H9 (cell line): ENCODE measurements around the gene NKAIN4. TPM values are rescaled to one million over a fixed set of nuclear protein-coding genes. Genes with fewer than 3 reads are reported as not detected.

Source experiments
- DNase-seq: peaks from one replicate; pipeline ENCODE4 v3.0.0-alpha.2; 2017
- H2AFZ ChIP-seq: one replicate; pipeline ENCODE4 v1.6.1; 2013; ENCODE audit warnings: mild to moderate bottlenecking, low read length, control low read depth, moderate library complexity
- H2AK5ac ChIP-seq: 2 replicates; pipeline ENCODE4 v1.6.1; 2013; ENCODE audit warnings: low read length, control low read depth, mixed read lengths; ENCODE audit not compliant: insufficient read length
- H2BK120ac ChIP-seq: one replicate; pipeline ENCODE4 v1.6.1; 2013; ENCODE audit warnings: low read depth, mild to moderate bottlenecking, low read length, control low read depth, inconsistent platforms; ENCODE audit not compliant: poor library complexity, severe bottlenecking
- H2BK12ac ChIP-seq: 2 replicates; pipeline ENCODE4 v1.6.1; 2013; ENCODE audit warnings: low read length, control low read depth, mixed read lengths, low read depth; ENCODE audit not compliant: insufficient read length
- H2BK15ac ChIP-seq: 2 replicates; pipeline ENCODE4 v1.6.1; 2013; ENCODE audit warnings: low read depth, low read length, control low read depth
- H2BK20ac ChIP-seq: one replicate; pipeline ENCODE4 v1.6.1; 2013; ENCODE audit warnings: low read depth, mild to moderate bottlenecking, low read length, control low read depth, inconsistent platforms; ENCODE audit not compliant: poor library complexity, severe bottlenecking
- H2BK5ac ChIP-seq: 2 replicates; pipeline ENCODE4 v1.6.1; 2013; ENCODE audit warnings: low read length, control low read depth, mixed read lengths; ENCODE audit not compliant: insufficient read length
- H3K14ac ChIP-seq: 2 replicates; pipeline ENCODE4 v1.6.1; 2013; ENCODE audit warnings: low read length, control low read depth; ENCODE audit not compliant: insufficient read depth
- H3K18ac ChIP-seq: 2 replicates; pipeline ENCODE4 v1.6.1; 2013; ENCODE audit warnings: low read depth, mild to moderate bottlenecking, mixed read lengths, low read length, control low read depth; ENCODE audit not compliant: insufficient read length
- H3K23ac ChIP-seq: 2 replicates; pipeline ENCODE4 v1.6.1; 2013; ENCODE audit warnings: low read length, control low read depth, mixed read lengths, low read depth; ENCODE audit not compliant: insufficient read length
- H3K23me2 ChIP-seq: 2 replicates; pipeline ENCODE4 v1.6.1; 2013; ENCODE audit warnings: low read depth, mild to moderate bottlenecking, mixed read lengths, low read length, control low read depth; ENCODE audit not compliant: insufficient read length, poor library complexity, severe bottlenecking
- H3K27ac ChIP-seq: 2 replicates; pipeline ENCODE4 v1.5.1; 2013; ENCODE audit warnings: low read length, control low read depth, mixed read lengths, low read depth; ENCODE audit not compliant: insufficient read length
- H3K27me3 ChIP-seq: 2 replicates; pipeline ENCODE4 v1.6.1; 2013; ENCODE audit warnings: low read length, control low read depth, inconsistent platforms; ENCODE audit not compliant: insufficient read depth
- H3K4ac ChIP-seq: 2 replicates; pipeline ENCODE4 v1.6.1; 2013; ENCODE audit warnings: low read depth, mild to moderate bottlenecking, control low read depth, inconsistent platforms, low read length, moderate library complexity
- H3K4me1 ChIP-seq: 2 replicates; pipeline ENCODE4 v1.6.1; 2013; ENCODE audit warnings: low read length, control low read depth, inconsistent platforms; ENCODE audit not compliant: insufficient read depth
- H3K4me2 ChIP-seq: 2 replicates; pipeline ENCODE4 v1.6.1; 2013; ENCODE audit warnings: low read length, control low read depth, mixed read lengths; ENCODE audit not compliant: insufficient read length, insufficient read depth
- H3K56ac ChIP-seq: 2 replicates; pipeline ENCODE4 v1.6.1; 2013; ENCODE audit warnings: low read depth, mild to moderate bottlenecking, mixed read lengths, low read length, control low read depth; ENCODE audit not compliant: insufficient read length
- H3K79me1 ChIP-seq: 2 replicates; pipeline ENCODE4 v1.6.1; 2013; ENCODE audit warnings: low read depth, mild to moderate bottlenecking, moderate library complexity, low read length, control low read depth, inconsistent platforms; ENCODE audit not compliant: insufficient read depth, poor library complexity, severe bottlenecking
- H3K79me2 ChIP-seq: 2 replicates; pipeline ENCODE4 v1.6.1; 2013; ENCODE audit warnings: low read length, control low read depth, inconsistent platforms; ENCODE audit not compliant: insufficient read depth
- H3K9ac ChIP-seq: 2 replicates; pipeline ENCODE4 v1.6.1; 2013; ENCODE audit warnings: low read length, control low read depth, mixed read lengths; ENCODE audit not compliant: insufficient read length; ENCODE audit errors: extremely low read depth
- H3K9me3 ChIP-seq: one replicate; pipeline ENCODE4 v1.6.1; 2013; ENCODE audit warnings: low read depth, low read length, inconsistent platforms; ENCODE audit not compliant: control insufficient read depth
- H3T11ph ChIP-seq: one replicate; pipeline ENCODE4 v1.6.1; 2013; ENCODE audit warnings: mild to moderate bottlenecking, low read length, control low read depth, inconsistent platforms
- H4K20me1 ChIP-seq: one replicate; pipeline ENCODE4 v1.6.1; 2013; ENCODE audit not compliant: control insufficient read depth, insufficient read length, insufficient read depth
- H4K5ac ChIP-seq: 2 replicates; pipeline ENCODE4 v1.6.1; 2013; ENCODE audit warnings: low read depth, mild to moderate bottlenecking, mixed read lengths, low read length, control low read depth; ENCODE audit not compliant: insufficient read length
- H4K8ac ChIP-seq: replicated peaks from 2 replicates; pipeline ENCODE4 v1.6.1; 2013; ENCODE audit warnings: low read length, control low read depth, mixed read lengths, low read depth; ENCODE audit not compliant: insufficient read length
- H4K91ac ChIP-seq: 2 replicates; pipeline ENCODE4 v1.6.1; 2013; ENCODE audit warnings: low read depth, mild to moderate bottlenecking, moderate library complexity, mixed read lengths, low read length, control low read depth; ENCODE audit not compliant: insufficient read length
- H3K27ac Mint-ChIP-seq, 3 experiments: 2 replicates in 2 of 3; 3 replicates in 1 of 3; pipeline ENCODE4 v1.8.0; 2020 to 2021; ENCODE audit warnings: mixed read lengths in 3 of 3, mild to moderate bottlenecking in 1 of 3, moderate library complexity in 1 of 3
- H3K27me3 Mint-ChIP-seq: 2 replicates; pipeline ENCODE4 v1.8.0; 2021; ENCODE audit warnings: low read depth, mild to moderate bottlenecking, moderate library complexity, mixed read lengths
- H3K36me3 Mint-ChIP-seq, 3 experiments: 2 replicates in 2 of 3; 3 replicates in 1 of 3; pipeline ENCODE4 v1.8.0; 2020 to 2021; ENCODE audit warnings: low read depth in 3 of 3, mixed read lengths in 3 of 3; ENCODE audit not compliant: insufficient read depth in 1 of 3
- H3K4me1 Mint-ChIP-seq, 2 experiments: 2 replicates each; pipeline ENCODE4 v1.8.0; 2020; ENCODE audit warnings: mixed read lengths in 2 of 2
- H3K4me3 Mint-ChIP-seq, 2 experiments: 2 replicates in 1 of 2; 3 replicates in 1 of 2; pipeline ENCODE4 v1.8.0; 2020 to 2021; ENCODE audit warnings: mild to moderate bottlenecking in 2 of 2, mixed read lengths in 2 of 2, moderate library complexity in 1 of 2
- H3K9me3 Mint-ChIP-seq, 2 experiments: 2 replicates in 1 of 2; 3 replicates in 1 of 2; pipeline ENCODE4 v1.8.0; 2020; ENCODE audit warnings: mild to moderate bottlenecking in 2 of 2, mixed read lengths in 2 of 2, moderate library complexity in 1 of 2
- WGBS: extraction: QIAGEN DNeasy Blood & Tissue Kit; methylation state at CpG from one replicate; pipeline ENCODE4 v1.1.7; 2013; ENCODE audit warnings: missing lambda C conversion rate, low lambda C conversion rate, mixed read lengths; ENCODE audit not compliant: insufficient read length; ENCODE audit errors: extremely low coverage; 5-methylcytosine and 5-hydroxymethylcytosine counted together
- total RNA-seq: library from RNA; stranded (reverse); gene quantifications from 2 replicates; pipeline ENCODE4 v1.2.1, GENCODE V29; 2021
- TF ChIP-seq, protein P1 (sequence below): fragments of 200-600 bp; sonication (generic); conservative IDR thresholded peaks from 3 replicates; pipeline ENCODE4 v1.8.0; 2021; ENCODE audit warnings: antibody characterized with exemption, mild to moderate bottlenecking

Gene NKAIN4
- total RNA-seq, 1 experiment from 2014 or later = 20.9 TPM

DNA sequence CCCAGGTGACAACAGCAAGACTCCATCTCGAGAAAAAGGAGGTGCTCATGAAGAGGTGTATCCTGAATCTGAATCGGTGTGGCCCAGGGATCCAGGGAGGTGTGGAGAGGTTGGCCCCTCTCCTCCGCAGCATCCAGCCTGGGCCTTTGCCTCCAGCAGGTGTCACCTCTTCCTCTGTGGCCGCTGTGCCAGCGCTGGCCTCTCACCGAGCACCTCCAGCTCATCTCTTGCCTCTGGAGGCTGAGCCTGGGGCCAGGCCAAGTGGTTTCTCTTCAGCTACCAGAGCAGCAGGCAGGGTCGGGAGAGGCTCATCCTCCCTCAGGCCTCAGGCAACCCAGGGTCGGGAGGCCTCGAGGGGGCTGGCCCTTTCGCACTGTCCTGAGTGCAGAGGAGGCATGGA lies 37.5 kb upstream of the NKAIN4 start:
- Histone ChIP-seq H3K79me2 (no peaks in the 10 kb centered on the region), H3K4me2 (no peak overlapping the region), H2AFZ (no peak overlapping the region), H3K14ac (no peak overlapping the region; the same call in 1 of the 2 replicates), H4K91ac (no peak overlapping the region), H3K9ac (no peak overlapping the region), H3K27me3 (no peaks in the 10 kb centered on the region), H4K5ac (no peak overlapping the region), H3K23ac (no peak overlapping the region), H2BK5ac (no peak overlapping the region), H2BK15ac (no peak overlapping the region), H3K23me2 (no peaks in the 10 kb centered on the region), H3T11ph (no peak overlapping the region), H2BK12ac (no peak overlapping the region), H3K56ac (no peak overlapping the region), H3K79me1 (no peaks in the 10 kb centered on the region), H2AK5ac (no peak overlapping the region), H4K20me1 (no peaks in the 10 kb centered on the region), H4K8ac (no peak overlapping the region), H3K27ac (no peak overlapping the region), H3K18ac (no peak overlapping the region), H3K9me3 (no peaks in the 10 kb centered on the region), H3K4ac (no peak overlapping the region), H2BK120ac (no peak overlapping the region), H2BK20ac (no peak overlapping the region), H3K4me1 (no peaks in the 10 kb centered on the region; the same call in 1 of the 2 replicates)
- Mint-ChIP-seq H3K27me3 (peaks cover 10% of the 10 kb centered on the region), H3K4me3 (no peak overlapping the region), H3K4me1 (peaks cover 9 to 24% of the 10 kb centered on the region in 2 experiments), H3K27ac (peak overlapping the region in 1 of 3 experiments; percentile 80; a peak in 1 of 7 replicates), H3K9me3 (no peaks in the 10 kb centered on the region), H3K36me3 (peaks cover 3 to 23% (median 14%) of the 10 kb centered on the region in 3 experiments; a peak in 6 of 7 replicates)
- TF ChIP-seq, protein P1, sequence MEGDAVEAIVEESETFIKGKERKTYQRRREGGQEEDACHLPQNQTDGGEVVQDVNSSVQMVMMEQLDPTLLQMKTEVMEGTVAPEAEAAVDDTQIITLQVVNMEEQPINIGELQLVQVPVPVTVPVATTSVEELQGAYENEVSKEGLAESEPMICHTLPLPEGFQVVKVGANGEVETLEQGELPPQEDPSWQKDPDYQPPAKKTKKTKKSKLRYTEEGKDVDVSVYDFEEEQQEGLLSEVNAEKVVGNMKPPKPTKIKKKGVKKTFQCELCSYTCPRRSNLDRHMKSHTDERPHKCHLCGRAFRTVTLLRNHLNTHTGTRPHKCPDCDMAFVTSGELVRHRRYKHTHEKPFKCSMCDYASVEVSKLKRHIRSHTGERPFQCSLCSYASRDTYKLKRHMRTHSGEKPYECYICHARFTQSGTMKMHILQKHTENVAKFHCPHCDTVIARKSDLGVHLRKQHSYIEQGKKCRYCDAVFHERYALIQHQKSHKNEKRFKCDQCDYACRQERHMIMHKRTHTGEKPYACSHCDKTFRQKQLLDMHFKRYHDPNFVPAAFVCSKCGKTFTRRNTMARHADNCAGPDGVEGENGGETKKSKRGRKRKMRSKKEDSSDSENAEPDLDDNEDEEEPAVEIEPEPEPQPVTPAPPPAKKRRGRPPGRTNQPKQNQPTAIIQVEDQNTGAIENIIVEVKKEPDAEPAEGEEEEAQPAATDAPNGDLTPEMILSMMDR = no peak
- WGBS = no CpG with 5 or more reads among the region's 10 CpGs
- no peak for DNase-seq
